ENCODE measurements around the gene SYNE2. TPM values are rescaled to one million over a fixed set of nuclear protein-coding genes. Genes with fewer than 3 reads are reported as not detected.

SYNE2 gene
- total and polyA plus RNA-seq, 2 of the 8 experiments (the other 6 are each of a cell fraction or from before 2014, with no cell fraction given): 32.6 to 46.1 TPM

DNA sequence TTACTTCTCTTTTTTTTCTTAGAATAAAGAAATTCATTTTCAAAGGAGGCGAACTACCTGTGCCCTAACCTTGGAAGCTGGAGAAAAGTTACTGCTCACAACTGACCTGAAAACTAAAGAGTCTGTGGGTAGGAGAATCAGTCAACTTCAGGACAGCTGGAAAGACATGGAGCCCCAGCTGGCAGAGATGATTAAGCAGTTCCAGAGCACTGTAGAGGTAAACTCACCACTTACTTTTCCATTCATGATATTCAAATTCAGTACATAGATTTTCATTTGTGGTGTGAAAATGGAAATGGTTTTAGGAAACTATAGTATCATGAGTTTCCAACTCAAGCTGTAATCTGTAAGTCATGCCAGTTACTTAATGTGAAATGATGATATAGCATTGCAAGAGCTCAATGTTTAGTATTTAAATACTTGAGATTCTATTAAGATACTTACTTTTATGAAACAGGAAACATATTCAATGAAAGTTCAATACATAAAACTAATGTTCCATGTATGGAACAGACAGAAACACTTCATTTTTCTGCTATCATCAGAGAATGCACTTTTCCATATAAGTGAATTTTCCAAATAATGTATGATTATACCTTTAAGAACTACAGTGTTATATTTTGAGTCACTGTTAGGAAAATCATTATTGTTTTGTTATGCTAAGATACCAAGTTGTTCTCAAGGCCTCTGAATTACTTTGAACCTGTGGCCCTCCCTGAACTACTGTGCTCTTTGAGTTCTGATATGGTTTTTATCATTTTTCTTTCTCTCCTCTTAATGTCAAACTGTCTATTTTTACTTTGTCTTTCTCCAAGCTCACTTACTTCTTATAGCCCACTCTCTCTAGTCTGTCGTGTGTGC is 322.3 kb downstream of the SYNE2 start:
- H2AK5ac ChIP-seq (ENCODE audit: low read depth, low read length): no peak overlapping the region
- no peaks in the 10 kb centered on the region for H4K20me1 ChIP-seq (replicated peaks in 1 of 2; ENCODE audit: control insufficient read depth in 1 of 2, insufficient read depth in 2 of 2, low read length in 2 of 2)
- no peaks in the 10 kb centered on the region for H3K79me2 ChIP-seq (ENCODE audit: control insufficient read depth in 1 of 2, insufficient read depth in 2 of 2, low read length in 2 of 2)
- H3K27me3 ChIP-seq (replicated peaks in 1 of 4; ENCODE audit: control insufficient read depth in 3 of 4, extremely low read depth in 1 of 4, insufficient read depth in 3 of 4, low read length in 3 of 4): no peaks in the 10 kb centered on the region
- no peaks in the 10 kb centered on the region for H3K79me1 ChIP-seq (ENCODE audit: low read depth, low read length)
- FAIRE-seq (no peak), DNase-seq (ENCODE audit: low read depth in 1 of 2, low spot score in 2 of 2) (no peak)
- H3K23me2 ChIP-seq (ENCODE audit: low read depth, low read length): no peaks in the 10 kb centered on the region
- no peak overlapping the region for H3K14ac ChIP-seq (ENCODE audit: insufficient read length)
- no peak overlapping the region for H2AFZ ChIP-seq (ENCODE audit: low read length)
- H3K4me3 ChIP-seq (ENCODE audit: extremely low read depth in 1 of 4, insufficient read depth in 2 of 4, low read depth in 3 of 4, low read length in 4 of 4): no peak overlapping the region
- no peak overlapping the region for H3K56ac ChIP-seq (replicated peaks; ENCODE audit: insufficient read length, low read depth, low read length)
- no peak overlapping the region for H4K8ac ChIP-seq (ENCODE audit: extremely low read depth, insufficient read depth, low read length)
- H3K36me3 ChIP-seq (ENCODE audit: control insufficient read depth in 2 of 4, insufficient read depth in 4 of 4, low read length in 3 of 4): peaks cover 0 to 17% (median 8%) of the 10 kb centered on the region in 4 experiments; a peak in 7 of 8 replicates
- no peak overlapping the region for H2BK12ac ChIP-seq (ENCODE audit: low read depth, low read length)
- H2BK20ac ChIP-seq (ENCODE audit: low read length): no peak overlapping the region
- no peaks in the 10 kb centered on the region for H3K4me1 ChIP-seq (replicated peaks in 1 of 4; ENCODE audit: control insufficient read depth in 3 of 4, insufficient read depth in 4 of 4, low read length in 3 of 4)
- H3K4me2 ChIP-seq (ENCODE audit: insufficient read depth in 1 of 2, low read depth in 2 of 2, low read length in 2 of 2): no peak overlapping the region
- no peak overlapping the region for H2BK5ac ChIP-seq (ENCODE audit: low read depth, low read length)
- no peak overlapping the region for H2BK15ac ChIP-seq (ENCODE audit: low read length)
- H3K23ac ChIP-seq (ENCODE audit: insufficient read length): no peak overlapping the region
- H3K9me3 ChIP-seq (ENCODE audit: insufficient read depth in 2 of 2, low read depth in 1 of 2, low read length in 1 of 2): no peaks in the 10 kb centered on the region
- CTCF ChIA-PET (ENCODE audit: partially characterized antibody): interaction anchor here (1.0 to 1.3 kb wide), 2 partner anchors 39 to 130 kb away, joined by 4 read pairs; no protein-coding TSS in a partner anchor
- no peak overlapping the region for H2BK120ac ChIP-seq (replicated peaks; ENCODE audit: low read depth, low read length)
- no peak overlapping the region for H4K5ac ChIP-seq (ENCODE audit: insufficient read length, low read depth, low read length)
- no peak overlapping the region for H3K27ac ChIP-seq (ENCODE audit: low read depth, low read length)
- POLR2A ChIA-PET (ENCODE audit: partially characterized antibody): no interaction called here
- no peak overlapping the region for H4K91ac ChIP-seq (replicated peaks; ENCODE audit: insufficient read length, low read length)
- 84% methylated on average over 2 of the region's 2 CpGs; no CpG with 5 or more reads in 1 of the 2 experiments for WGBS, 2 experiments (ENCODE audit: extremely low coverage in 1 of 2, insufficient coverage in 1 of 2, insufficient read length in 1 of 2, insufficient replicate concordance in 2 of 2, low coverage in 1 of 2, low lambda C conversion rate in 2 of 2, missing lambda C conversion rate in 1 of 2)
- H3K4ac ChIP-seq (replicated peaks; ENCODE audit: insufficient read length, low read depth, low read length): no peak overlapping the region
- no peak overlapping the region for H3K18ac ChIP-seq (ENCODE audit: extremely low read depth, low read length)
- no peak overlapping the region for H3K9ac ChIP-seq (replicated peaks in 1 of 4; ENCODE audit: extremely low read depth in 1 of 4, low read depth in 3 of 4, low read length in 3 of 4)
- no peak for TF ChIP-seq CEBPB (IDR thresholded peaks at IDR 0.05; ENCODE audit: low read depth, low read length)
- TF ChIP-seq RBBP5 (IDR thresholded peaks at IDR 0.05; ENCODE audit: borderline replicate concordance, low read depth, low read length): no peak
- TF ChIP-seq TAF7 (optimal IDR thresholded peaks at IDR 0.05; ENCODE audit: borderline replicate concordance, low read depth, low read length): no peak
- TF ChIP-seq CBX8 (IDR thresholded peaks at IDR 0.05; ENCODE audit: borderline replicate concordance, low read depth, low read length): no peak
- TF ChIP-seq CHD1 (IDR thresholded peaks at IDR 0.05; ENCODE audit: low read depth, low read length): no peak
- no peak for TF ChIP-seq GTF2F1 (IDR thresholded peaks at IDR 0.05; ENCODE audit: borderline replicate concordance, low read depth, low read length)
- TF ChIP-seq, protein P1, sequence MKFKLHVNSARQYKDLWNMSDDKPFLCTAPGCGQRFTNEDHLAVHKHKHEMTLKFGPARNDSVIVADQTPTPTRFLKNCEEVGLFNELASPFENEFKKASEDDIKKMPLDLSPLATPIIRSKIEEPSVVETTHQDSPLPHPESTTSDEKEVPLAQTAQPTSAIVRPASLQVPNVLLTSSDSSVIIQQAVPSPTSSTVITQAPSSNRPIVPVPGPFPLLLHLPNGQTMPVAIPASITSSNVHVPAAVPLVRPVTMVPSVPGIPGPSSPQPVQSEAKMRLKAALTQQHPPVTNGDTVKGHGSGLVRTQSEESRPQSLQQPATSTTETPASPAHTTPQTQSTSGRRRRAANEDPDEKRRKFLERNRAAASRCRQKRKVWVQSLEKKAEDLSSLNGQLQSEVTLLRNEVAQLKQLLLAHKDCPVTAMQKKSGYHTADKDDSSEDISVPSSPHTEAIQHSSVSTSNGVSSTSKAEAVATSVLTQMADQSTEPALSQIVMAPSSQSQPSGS (IDR thresholded peaks at IDR 0.05; ENCODE audit: low read length): no peak
- no peak for TF ChIP-seq CHD2 (IDR thresholded peaks at IDR 0.05; ENCODE audit: low read length)
- no peak for TF ChIP-seq NRF1 (IDR thresholded peaks at IDR 0.05; ENCODE audit: low read depth, low read length)
- no peak for TF ChIP-seq ASH2L (IDR thresholded peaks at IDR 0.05; ENCODE audit: low read length)
- TF ChIP-seq JUN (IDR thresholded peaks at IDR 0.05; ENCODE audit: low read depth, low read length): no peak

Measured in H1 (cell line).